Measurements from ENCODE around the gene ARPC5.

- TF ChIP-seq CTCF (IDR thresholded peaks at IDR 0.05; ENCODE audit: low read depth, low read length), result no peak
- no peak for TF ChIP-seq POLR2A (IDR thresholded peaks at IDR 0.05; ENCODE audit: extremely low read depth, insufficient read length)
These were observed 50.5 kb downstream of the ARPC5 start for GRCh38 chr1:183585038-183585437.
